GM19193 (cell line): Measurements from ENCODE around the gene MVP.

Experiments used
- POLR2A ChIP-seq: IDR thresholded peaks from 4 replicates; pipeline ENCODE4 v1.6.1; 2011; ENCODE audit not compliant: insufficient read depth, insufficient read length; ENCODE audit errors: extremely low read depth

Gene MVP

GRCh38 chr16:29811170-29811895, 8.9 kb upstream of the MVP start:
- no peak for TF ChIP-seq POLR2A

DNA sequence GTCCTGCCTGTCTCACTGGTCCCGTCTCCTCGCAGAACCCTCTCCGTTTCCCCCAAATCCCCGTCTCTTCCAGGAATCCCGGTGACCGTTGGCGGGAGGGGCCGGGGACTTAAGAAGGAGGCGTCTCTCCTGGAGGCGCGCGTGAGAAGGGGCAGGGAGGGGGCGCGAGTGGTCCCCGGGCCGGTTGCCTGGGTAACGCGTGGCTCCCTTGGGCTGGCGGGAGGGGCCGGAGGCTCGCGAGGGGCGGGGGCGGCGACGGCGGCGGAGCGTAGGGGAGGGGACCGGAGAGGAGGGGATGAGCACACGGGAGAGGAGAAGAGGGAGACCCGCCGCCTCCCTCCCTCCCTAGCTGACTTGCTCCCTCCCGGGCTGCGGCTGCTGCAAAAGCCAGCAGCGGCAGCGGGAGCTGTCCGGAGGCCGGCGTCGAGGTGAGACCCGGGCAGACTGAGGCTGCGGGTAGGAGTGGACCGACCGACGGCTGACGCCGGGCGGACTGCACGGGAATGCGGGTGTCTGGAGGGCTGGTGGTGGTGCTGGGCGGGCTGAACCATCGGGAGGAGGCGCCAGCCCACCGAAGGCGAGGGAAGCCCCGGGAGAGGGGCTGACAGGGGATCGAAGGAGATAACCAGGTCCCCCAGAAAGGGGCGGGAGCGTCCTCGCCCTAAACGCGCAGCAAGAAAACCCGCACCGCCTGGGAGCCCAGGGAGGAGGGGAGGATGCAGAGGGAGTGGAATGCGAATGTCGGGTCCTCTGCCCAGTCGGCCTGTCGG, 8.2 kb upstream of the MVP start, which contains the start of gene PRRT2:
Gene PRRT2 (plus strand): TSS at position 298 of the 770 bp plus-strand sequence. CDS start 862 bp downstream, outside the sequence.
- TF ChIP-seq POLR2A = no peak

- TF ChIP-seq POLR2A = no peak
Measured at GRCh38 chr16:29812754-29813643, 7.3 kb upstream of the MVP start.

DNA sequence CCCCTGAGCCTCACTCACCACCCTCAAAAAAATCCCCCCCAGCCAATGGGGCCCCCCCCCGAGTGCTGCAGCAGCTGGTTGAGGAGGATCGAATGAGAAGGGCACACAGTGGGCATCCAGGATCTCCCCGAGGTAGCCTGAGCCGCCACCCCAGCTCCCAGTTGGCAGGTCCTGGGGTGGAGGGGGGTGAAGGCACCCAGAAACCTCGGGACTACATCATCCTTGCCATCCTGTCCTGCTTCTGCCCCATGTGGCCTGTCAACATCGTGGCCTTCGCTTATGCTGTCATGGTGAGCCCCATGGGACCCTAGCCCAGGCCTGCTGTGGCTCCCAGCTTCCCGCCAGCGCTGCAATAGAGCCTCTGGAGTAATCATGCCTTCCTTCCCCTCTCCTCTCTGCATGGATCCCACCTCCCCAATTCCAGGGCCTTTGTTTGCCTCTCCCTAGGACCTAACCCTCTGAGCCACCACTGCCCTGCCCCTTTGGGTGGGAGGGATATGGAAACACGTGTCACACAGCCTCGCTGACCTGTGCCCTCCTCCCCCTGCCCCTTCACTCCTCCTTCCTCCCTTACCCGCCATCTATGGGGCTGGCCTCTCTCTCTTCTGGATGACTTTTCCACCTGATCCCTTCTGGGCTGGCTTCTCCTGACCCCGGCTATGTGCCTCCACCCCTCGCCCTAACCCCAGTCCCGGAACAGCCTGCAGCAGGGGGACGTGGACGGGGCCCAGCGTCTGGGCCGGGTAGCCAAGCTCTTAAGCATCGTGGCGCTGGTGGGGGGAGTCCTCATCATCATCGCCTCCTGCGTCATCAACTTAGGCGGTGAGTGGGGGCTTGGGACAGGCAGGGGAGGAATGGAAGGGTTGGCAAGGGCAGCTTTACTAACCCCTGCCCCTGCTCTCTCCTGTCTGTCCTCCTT, 6.4 kb upstream of the MVP start:
- no peak for TF ChIP-seq POLR2A

DNA sequence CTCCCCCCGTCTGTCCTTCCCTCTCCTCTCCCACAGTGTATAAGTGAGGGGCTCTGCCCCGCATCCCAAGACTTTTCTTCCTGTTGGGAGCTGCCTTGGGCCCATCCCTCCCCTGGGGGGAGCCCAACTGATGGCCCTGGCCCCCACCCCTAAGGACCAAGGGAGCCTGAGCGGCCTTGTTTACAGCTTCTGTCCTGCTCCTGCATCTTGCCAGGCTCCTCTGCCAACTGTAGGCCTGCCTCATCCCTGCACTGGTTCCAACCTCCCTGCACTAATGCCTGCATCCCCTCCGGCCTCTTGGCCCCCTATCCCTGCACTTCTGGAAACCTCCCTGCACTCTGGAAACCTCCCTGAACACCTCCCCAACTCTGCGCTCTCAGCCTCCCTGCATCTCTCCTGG, 5.7 kb upstream of the MVP start:
- TF ChIP-seq POLR2A = no peak

- TF ChIP-seq POLR2A = no peak
Measured at GRCh38 chr16:29815032-29815721, 5.1 kb upstream of the MVP start.

GRCh38 chr16:29815793-29816693, 4.2 kb upstream of the MVP start, which contains the start of gene PAGR1:
TSS of gene PAGR1 (plus strand) at chr16:29816152. CDS start at chr16:29816526, 374 bp downstream.
- peak; percentile 87 for TF ChIP-seq POLR2A

- TF ChIP-seq POLR2A = no peak
Measured at GRCh38 chr16:29816694-29817441, 3.4 kb upstream of the MVP start.

DNA sequence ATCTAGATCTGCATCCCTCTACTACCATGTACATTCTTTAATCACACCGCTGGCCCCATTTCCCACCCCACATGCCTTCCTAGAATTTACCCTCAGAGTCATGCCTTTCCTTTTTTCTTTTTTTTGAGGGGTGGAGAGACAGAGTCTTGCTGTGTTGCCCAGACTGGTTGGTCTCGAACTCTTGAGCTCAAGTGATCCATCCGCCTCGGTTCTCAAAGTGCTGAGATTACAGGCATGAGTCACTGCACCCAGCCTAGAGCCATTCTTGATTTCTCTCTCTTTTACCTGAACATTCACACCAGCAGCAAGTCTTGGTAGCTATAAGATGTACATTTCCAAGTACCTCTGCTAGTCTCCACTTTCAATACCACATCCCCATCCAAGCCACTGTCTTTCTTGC, 2.2 kb upstream of the MVP start:
- TF ChIP-seq POLR2A = no peak

- no peak for TF ChIP-seq POLR2A
Measured at GRCh38 chr16:29819506-29819905, 756 bp upstream of the MVP start.

DNA sequence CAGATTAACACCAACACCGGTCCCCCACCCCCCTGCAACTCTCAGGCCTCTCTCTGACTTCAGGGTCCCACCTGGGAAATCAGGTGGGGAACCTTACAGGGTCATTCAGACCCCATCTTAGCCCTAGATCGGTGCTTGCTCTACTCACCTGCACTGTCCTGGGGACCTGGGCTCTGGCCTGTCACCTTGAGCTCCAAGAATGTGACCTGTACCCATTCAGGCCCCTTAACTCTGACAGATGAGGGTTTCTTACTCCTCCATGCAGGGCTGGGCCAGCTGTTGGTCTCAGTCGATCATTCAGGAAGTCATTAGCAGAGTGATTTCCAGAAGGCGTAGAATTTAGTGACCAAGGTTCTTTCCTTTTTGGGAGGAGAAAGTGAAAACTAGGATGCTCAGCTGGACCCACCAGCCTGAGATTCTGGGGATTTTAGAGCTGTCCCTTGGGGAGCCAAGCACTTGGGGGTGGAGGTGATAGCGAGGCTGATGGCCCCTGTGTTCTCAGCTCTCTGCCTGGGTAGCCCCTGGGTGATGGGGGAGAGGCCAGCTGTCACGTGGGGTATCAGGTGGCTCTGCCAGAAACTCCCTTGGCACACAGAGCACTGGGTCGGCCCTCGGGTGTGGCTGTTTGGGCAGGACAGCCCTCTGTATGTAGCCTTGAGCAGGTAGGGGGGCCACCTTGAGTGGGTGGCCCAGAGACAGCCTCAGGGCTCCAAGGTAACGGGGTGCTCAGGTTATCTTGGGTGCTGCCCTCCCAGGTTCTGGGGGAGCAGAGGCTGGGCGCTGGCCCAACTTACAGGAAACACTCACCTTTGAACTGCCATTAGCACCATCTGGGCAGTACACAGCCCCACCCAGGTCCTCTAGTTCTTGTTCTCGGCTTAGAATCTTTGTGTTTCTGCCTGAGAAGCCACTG, 724 bp downstream of the MVP start:
- TF ChIP-seq POLR2A = peak; percentile 82
